ENCODE measurements around the gene CKAP2.

The CKAP2 gene

DNA sequence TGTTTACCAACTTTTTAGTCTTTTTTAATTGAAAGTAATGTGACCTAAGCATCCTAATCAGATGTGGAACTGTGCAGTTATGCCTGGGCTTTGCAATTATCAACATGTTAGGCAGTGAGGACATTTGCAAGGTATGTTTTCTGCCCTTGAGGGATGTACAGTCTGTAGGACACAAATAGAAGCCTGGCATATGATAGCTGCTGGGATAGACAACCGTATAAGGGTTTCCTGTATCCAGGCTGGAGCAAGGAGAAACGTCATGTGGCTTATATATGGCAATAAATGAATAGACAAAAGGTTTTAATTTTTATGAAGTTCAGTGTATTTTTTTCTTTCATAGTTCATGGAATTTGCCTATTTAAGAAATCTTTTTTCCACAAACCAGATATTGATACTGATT is 2.8 kb upstream of the CKAP2 start:
- DNase-seq = no peak
- no peak overlapping the region for H2AFZ ChIP-seq (ENCODE audit: low read length)
- no peak overlapping the region for H3K27ac ChIP-seq (ENCODE audit: low read length)
- H3K4me3 ChIP-seq (ENCODE audit: low read length) = no peak overlapping the region
- no peak for TF ChIP-seq EZH2 (optimal IDR thresholded peaks at IDR 0.05; ENCODE audit: low read depth, low read length)
- TF ChIP-seq EZH2phosphoT487 (IDR thresholded peaks at IDR 0.05; ENCODE audit: low read length) = no peak
- TF ChIP-seq CTCF (IDR thresholded peaks at IDR 0.05; ENCODE audit: low read length) = no peak
- no peaks in the 10 kb centered on the region; the same call in 1 of the 2 replicates for H3K36me3 ChIP-seq (replicated peaks; ENCODE audit: insufficient read depth, low read length)
- 0 out of 2 replicates have a peak, but pooled peaks cover 7% of the 10 kb centered on the region for H3K4me1 ChIP-seq (ENCODE audit: low read length)
- H3K9ac ChIP-seq (ENCODE audit: low read length) = no peak overlapping the region
- no peaks in the 10 kb centered on the region for H4K20me1 ChIP-seq (ENCODE audit: insufficient read depth, low read length)
- no peaks in the 10 kb centered on the region for H3K27me3 ChIP-seq (replicated peaks; ENCODE audit: insufficient read depth, low read length)
- H3F3A ChIP-seq (ENCODE audit: insufficient read depth, low read length) = peaks cover 25% of the 10 kb centered on the region
- H3K79me2 ChIP-seq (ENCODE audit: low read length) = peaks cover 65% of the 10 kb centered on the region
- H3K4me2 ChIP-seq (ENCODE audit: low read depth, low read length) = no peak overlapping the region
- no peaks in the 10 kb centered on the region for H3K9me3 ChIP-seq (replicated peaks; ENCODE audit: insufficient read depth, low read length)
- no peaks in the 10 kb centered on the region for H3K9me2 ChIP-seq (replicated peaks; ENCODE audit: insufficient read depth, low read length)

GRCh38 chr13:52454459-52454819 is 839 bp upstream of the CKAP2 start:
- Histone ChIP-seq H3K4me1 (ENCODE audit: low read length) (no peaks in the 10 kb centered on the region), H3K9me3 (replicated peaks; ENCODE audit: insufficient read depth, low read length) (no peaks in the 10 kb centered on the region), H3K9me2 (replicated peaks; ENCODE audit: insufficient read depth, low read length) (no peaks in the 10 kb centered on the region), H3K9ac (ENCODE audit: low read length) (peak overlapping the region; percentile 96), H3K4me2 (ENCODE audit: low read depth, low read length) (peak overlapping the region; percentile 79), H4K20me1 (ENCODE audit: insufficient read depth, low read length) (no peaks in the 10 kb centered on the region; the same call in 1 of the 2 replicates), H3K27me3 (replicated peaks; ENCODE audit: insufficient read depth, low read length) (no peaks in the 10 kb centered on the region), H3K79me2 (ENCODE audit: low read length) (peaks cover 65% of the 10 kb centered on the region), H3K27ac (ENCODE audit: low read length) (peak overlapping the region; percentile 100), H3K36me3 (replicated peaks; ENCODE audit: insufficient read depth, low read length) (no peaks in the 10 kb centered on the region; the same call in 1 of the 2 replicates), H3F3A (ENCODE audit: insufficient read depth, low read length) (peaks cover 25% of the 10 kb centered on the region), H3K4me3 (ENCODE audit: low read length) (peak overlapping the region; percentile 83), H2AFZ (ENCODE audit: low read length) (no peak overlapping the region)
- peak; percentile 79 for DNase-seq
- TF ChIP-seq EZH2phosphoT487 (IDR thresholded peaks at IDR 0.05; ENCODE audit: low read length) = no peak
- no peak for TF ChIP-seq EZH2 (optimal IDR thresholded peaks at IDR 0.05; ENCODE audit: low read depth, low read length)
- no peak for TF ChIP-seq CTCF (IDR thresholded peaks at IDR 0.05; ENCODE audit: low read length)

DNA sequence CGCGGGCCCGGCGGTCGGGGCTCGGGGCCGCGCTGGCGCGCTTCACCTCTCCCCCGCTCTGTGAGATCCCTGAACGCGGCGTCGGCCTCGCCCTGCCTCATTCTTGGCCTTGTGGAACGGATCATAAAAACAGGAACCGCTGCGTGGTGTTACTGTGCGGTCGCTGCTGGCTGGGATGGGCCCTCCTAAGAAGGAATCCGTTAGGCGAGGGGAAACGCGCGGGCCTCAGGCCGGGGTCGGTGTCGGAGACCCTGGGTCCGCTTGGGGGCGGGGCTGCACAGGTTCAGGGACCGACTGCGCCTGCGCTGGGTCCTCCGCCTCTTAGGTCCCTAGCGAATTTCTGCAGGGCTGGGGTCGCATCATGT is 381 bp downstream of the CKAP2 start:
- peak overlapping the region; percentile 96 for H3K9ac ChIP-seq (ENCODE audit: low read length)
- peak overlapping the region; percentile 83 for H3K4me3 ChIP-seq (ENCODE audit: low read length)
- no peaks in the 10 kb centered on the region; the same call in 1 of the 2 replicates for H3K36me3 ChIP-seq (replicated peaks; ENCODE audit: insufficient read depth, low read length)
- H3K4me2 ChIP-seq (ENCODE audit: low read depth, low read length) = peak overlapping the region; percentile 70
- peak; percentile 42 for DNase-seq
- no peak overlapping the region for H2AFZ ChIP-seq (ENCODE audit: low read length)
- peak overlapping the region; percentile 100; the same call in 1 of the 2 replicates for H3K27ac ChIP-seq (ENCODE audit: low read length)
- H3K9me3 ChIP-seq (replicated peaks; ENCODE audit: insufficient read depth, low read length) = no peaks in the 10 kb centered on the region
- H3K79me2 ChIP-seq (ENCODE audit: low read length) = peaks cover 71% of the 10 kb centered on the region
- no peaks in the 10 kb centered on the region; the same call in 1 of the 2 replicates for H4K20me1 ChIP-seq (ENCODE audit: insufficient read depth, low read length)
- no peaks in the 10 kb centered on the region for H3K27me3 ChIP-seq (replicated peaks; ENCODE audit: insufficient read depth, low read length)
- peaks cover 21% of the 10 kb centered on the region for H3F3A ChIP-seq (ENCODE audit: insufficient read depth, low read length)
- no peaks in the 10 kb centered on the region for H3K9me2 ChIP-seq (replicated peaks; ENCODE audit: insufficient read depth, low read length)
- no peaks in the 10 kb centered on the region; the same call in 1 of the 2 replicates for H3K4me1 ChIP-seq (ENCODE audit: low read length)
- TF ChIP-seq EZH2 (optimal IDR thresholded peaks at IDR 0.05; ENCODE audit: low read depth, low read length) = no peak
- TF ChIP-seq CTCF (IDR thresholded peaks at IDR 0.05; ENCODE audit: low read length) = no peak
- TF ChIP-seq EZH2phosphoT487 (IDR thresholded peaks at IDR 0.05; ENCODE audit: low read length) = no peak

Data from MM.1S (cell line).